GM12865 (cell line): ENCODE measurements around the gene ZSWIM9.

Experiments used
- DNase-seq: peaks from one replicate; pipeline ENCODE4 v3.0.0; 2010; ENCODE audit warnings: low read depth
- H3K4me3 ChIP-seq: 2 replicates; pipeline ENCODE4 v1.5.1; 2011; ENCODE audit warnings: mild to moderate bottlenecking, low read depth, low read length, control low read depth
- CTCF ChIP-seq: IDR thresholded peaks from 2 replicates; pipeline ENCODE4 v1.5.1; 2011; ENCODE audit warnings: low read length, control low read depth, low read depth, inconsistent platforms; ENCODE audit not compliant: insufficient read depth; ENCODE audit errors: missing control alignments

The ZSWIM9 gene

DNA sequence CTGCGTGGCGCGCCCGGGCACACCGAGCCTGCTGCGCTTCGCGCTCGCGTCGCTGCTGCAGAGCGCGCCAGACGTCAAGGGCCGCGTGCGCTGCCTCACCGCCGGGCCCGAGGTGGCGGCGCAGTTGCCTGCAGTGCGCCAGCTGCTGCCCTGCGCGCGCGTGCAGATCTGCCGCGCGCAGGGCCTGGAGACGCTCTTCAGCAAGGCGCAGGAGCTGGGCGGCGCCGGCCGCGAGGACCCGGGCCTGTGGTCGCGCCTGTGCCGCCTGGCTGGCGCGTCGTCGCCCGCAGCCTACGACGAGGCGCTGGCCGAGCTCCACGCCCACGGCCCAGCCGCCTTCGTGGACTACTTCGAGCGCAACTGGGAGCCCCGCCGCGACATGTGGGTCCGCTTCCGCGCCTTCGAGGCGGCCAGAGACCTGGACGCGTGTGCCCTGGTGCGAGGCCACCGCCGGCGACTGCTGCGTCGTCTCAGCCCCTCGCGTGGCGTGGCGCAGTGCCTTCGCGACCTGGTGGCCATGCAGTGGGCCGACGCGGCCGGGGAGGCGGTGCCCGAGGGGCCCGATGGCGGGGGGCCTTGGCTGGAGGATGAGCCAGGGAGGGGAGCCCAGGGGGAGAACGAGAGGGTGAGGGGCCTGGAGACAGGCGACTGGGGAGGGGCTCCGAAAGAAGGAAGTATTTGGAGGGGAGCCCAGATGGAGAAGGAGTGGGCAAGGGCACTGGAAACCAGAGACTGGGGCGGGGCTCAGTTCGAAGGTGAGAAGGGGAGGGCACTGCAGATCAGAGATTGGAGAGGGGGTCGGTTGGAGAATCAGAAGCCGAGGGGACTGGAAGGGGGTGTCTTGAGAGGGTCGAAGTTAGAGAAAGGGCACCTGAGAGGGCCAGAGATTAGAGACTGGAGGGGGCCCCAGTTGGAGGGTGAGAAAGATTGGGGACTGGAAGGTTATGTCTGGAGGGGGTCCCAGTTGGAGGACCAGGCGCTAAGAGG is 24.7 kb downstream of the ZSWIM9 start:
- TF ChIP-seq CTCF, result no peak
- no peak for DNase-seq
- no peak overlapping the region for H3K4me3 ChIP-seq

DNA sequence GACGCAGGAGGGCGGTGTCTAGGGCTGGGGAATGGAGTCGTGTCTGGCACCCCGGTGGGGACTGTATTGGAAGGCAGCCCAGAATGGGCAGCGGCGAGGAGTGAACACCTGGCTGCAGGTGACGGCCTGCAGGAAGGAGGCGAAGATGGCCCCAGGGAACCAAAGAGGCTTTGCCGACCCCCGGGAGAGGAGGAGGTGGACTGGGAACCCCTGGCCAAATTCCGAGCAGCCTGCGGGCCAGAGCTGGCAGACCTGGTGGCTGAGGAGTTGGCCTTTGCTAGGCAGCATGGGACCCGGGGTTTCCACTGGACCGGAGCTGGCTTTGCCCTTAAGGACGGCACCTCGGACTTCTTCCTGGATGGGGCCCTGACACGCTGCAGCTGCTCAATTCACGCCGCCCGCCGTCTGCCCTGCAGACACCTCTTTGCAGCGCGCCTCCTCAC is 25.9 kb downstream of the ZSWIM9 start:
- no peak for TF ChIP-seq CTCF
- DNase-seq, result no peak
- no peak overlapping the region for H3K4me3 ChIP-seq

GRCh38 chr19:48196933-48197665 is 26.6 kb downstream of the ZSWIM9 start:
- DNase-seq, result no peak
- no peak for TF ChIP-seq CTCF
- no peak overlapping the region for H3K4me3 ChIP-seq

- DNase-seq, result peak; percentile 31
- no peak for TF ChIP-seq CTCF
- peak overlapping the region; percentile 68 for H3K4me3 ChIP-seq
Observed at GRCh38 chr19:48203222-48203793, 32.8 kb downstream of the ZSWIM9 start.

- TF ChIP-seq CTCF, result no peak
- peak; percentile 97 for DNase-seq
- peak overlapping the region; percentile 68 for H3K4me3 ChIP-seq
Observed at GRCh38 chr19:48203794-48204628, 33.5 kb downstream of the ZSWIM9 start.

DNA sequence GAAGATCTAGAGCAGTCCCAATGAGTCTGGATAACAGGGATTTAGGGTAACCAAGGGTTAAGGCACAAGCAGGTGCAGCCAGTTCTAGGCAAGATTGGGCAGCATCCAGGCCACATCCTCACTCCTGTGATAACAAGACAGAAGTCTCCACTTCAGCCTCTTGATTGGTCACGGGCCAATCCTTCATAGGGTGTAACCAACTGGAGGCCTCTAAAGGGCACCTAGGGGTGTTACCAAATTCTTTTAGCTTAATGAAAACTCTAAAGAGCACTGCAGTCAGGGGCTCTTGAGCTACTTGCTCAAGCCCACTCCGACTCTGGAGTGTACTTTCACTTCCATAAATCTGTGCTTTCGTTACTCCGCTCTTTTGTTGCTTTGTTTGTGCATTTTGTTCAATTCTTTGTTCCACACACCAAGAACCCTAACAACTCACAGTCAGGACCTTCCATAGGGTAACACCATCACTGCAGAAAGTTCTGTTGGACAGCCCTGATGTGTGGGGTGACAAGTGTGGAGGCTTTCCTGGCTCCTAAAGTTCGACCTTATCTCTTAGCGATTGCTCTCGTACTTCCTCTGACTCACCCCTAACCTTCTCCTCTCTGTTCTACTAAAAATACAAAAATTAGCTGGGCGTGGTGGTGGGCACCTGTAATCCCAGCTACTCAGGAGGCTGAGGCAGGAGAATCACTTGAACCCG is 36.1 kb downstream of the ZSWIM9 start:
- no peak for DNase-seq
- no peak overlapping the region for H3K4me3 ChIP-seq
- no peak for TF ChIP-seq CTCF
